ENCODE data around the gene TUBB4A. TPM values are rescaled to one million over a fixed set of nuclear protein-coding genes. Genes with fewer than 3 reads are reported as not detected.

The TUBB4A gene
- total and polyA plus RNA-seq, 8 donors, result 0.76 to 3.9 (median 0.89) TPM; not detected in 3

DNA sequence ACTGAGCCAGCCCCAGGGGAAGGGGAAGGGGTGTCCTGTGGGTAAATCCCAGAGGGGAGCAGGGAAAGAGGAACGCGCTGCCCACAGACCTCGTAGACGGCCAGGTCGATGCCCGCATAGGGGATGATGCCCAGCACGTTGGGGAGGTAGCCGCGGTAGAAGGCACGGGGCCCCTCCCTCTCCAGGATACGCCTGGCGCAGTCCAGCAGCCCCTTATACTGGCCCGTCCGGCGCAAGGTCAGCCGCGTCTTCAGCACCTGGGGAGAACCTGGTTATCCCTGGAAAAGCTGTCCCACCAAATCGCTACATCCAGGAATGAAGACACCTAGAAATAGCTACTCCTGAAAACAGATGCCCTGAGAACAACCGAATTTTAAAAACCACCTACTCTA is 49.9 kb downstream of the TUBB4A start:
- H3K36me3 ChIP-seq, result peaks cover 8 to 83% (median 67%) of the 10 kb centered on the region in 4 donors
- H3K9me3 ChIP-seq, result peaks cover 4 to 17% (median 13%) of the 10 kb centered on the region in 4 donors
- no peak overlapping the region for H3K27ac ChIP-seq
- 94 to 97% (median 96%) methylated on average over 19 of the region's 19 CpGs for WGBS, 5 donors
- TF ChIP-seq EP300 (IDR thresholded peaks at IDR 0.05) (no peak), POLR2AphosphoS5 (IDR thresholded peaks at IDR 0.05) (no peak), POLR2A (IDR thresholded peaks at IDR 0.05) (no peak)
- TF ChIP-seq, protein P1, sequence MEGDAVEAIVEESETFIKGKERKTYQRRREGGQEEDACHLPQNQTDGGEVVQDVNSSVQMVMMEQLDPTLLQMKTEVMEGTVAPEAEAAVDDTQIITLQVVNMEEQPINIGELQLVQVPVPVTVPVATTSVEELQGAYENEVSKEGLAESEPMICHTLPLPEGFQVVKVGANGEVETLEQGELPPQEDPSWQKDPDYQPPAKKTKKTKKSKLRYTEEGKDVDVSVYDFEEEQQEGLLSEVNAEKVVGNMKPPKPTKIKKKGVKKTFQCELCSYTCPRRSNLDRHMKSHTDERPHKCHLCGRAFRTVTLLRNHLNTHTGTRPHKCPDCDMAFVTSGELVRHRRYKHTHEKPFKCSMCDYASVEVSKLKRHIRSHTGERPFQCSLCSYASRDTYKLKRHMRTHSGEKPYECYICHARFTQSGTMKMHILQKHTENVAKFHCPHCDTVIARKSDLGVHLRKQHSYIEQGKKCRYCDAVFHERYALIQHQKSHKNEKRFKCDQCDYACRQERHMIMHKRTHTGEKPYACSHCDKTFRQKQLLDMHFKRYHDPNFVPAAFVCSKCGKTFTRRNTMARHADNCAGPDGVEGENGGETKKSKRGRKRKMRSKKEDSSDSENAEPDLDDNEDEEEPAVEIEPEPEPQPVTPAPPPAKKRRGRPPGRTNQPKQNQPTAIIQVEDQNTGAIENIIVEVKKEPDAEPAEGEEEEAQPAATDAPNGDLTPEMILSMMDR (IDR thresholded peaks at IDR 0.05), result no peak
- no peaks in the 10 kb centered on the region for H3K4me1 ChIP-seq
- DNase-seq, result no peak
- no peak overlapping the region for H3K4me3 ChIP-seq
- intact Hi-C loops (cut with DNase I; ENCODE audit: low total_unique reads), result no loop called here
- H3K27me3 ChIP-seq, result no peaks in the 10 kb centered on the region

DNA sequence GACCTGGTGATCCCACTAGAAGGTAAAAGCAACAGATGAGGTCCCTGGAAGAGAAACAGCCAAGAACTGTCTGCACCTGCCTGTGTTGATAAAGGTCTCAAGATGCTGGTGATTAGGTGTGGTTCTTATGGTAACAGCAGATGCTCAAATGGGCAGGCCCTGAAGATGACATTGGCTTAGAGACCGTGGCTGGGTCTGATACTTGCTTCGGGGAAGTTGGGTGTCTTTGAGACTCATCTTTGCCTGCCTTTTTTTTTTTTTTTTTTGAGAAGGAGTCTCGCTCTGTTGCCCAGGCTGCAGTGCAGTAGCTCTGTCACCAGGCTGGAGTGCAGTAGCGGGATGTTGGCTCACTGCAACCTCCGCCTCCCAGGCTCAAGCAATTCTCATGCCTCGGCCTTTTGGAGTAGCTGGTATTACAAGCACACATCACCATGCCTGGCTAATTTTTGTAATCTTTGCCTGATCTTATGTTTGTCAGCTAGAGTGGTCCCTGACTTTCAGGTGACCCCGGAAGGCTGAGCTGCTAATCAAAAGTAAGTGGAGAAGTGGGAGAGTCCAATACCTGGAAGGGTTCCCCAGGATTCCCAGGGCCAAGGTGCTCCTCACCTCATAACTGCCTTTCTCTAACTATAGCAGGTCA is 50.4 kb downstream of the TUBB4A start:
- H3K27me3 ChIP-seq, result no peaks in the 10 kb centered on the region
- peaks cover 8 to 85% (median 70%) of the 10 kb centered on the region in 4 donors for H3K36me3 ChIP-seq
- intact Hi-C loops (cut with DNase I; ENCODE audit: low total_unique reads), result no loop called here
- no peak overlapping the region for H3K4me3 ChIP-seq
- H3K27ac ChIP-seq, result no peak overlapping the region
- WGBS, 5 donors, result 88 to 96% (median 92%) methylated on average over 7 of the region's 7 CpGs
- H3K9me3 ChIP-seq, result peaks cover 4 to 17% (median 13%) of the 10 kb centered on the region in 4 donors
- H3K4me1 ChIP-seq, result no peaks in the 10 kb centered on the region
- no peak for TF ChIP-seq POLR2A (IDR thresholded peaks at IDR 0.05)
- TF ChIP-seq, protein P1 (IDR thresholded peaks at IDR 0.05), result no peak
- no peak for TF ChIP-seq POLR2AphosphoS5 (IDR thresholded peaks at IDR 0.05)
- no peak for DNase-seq

DNA sequence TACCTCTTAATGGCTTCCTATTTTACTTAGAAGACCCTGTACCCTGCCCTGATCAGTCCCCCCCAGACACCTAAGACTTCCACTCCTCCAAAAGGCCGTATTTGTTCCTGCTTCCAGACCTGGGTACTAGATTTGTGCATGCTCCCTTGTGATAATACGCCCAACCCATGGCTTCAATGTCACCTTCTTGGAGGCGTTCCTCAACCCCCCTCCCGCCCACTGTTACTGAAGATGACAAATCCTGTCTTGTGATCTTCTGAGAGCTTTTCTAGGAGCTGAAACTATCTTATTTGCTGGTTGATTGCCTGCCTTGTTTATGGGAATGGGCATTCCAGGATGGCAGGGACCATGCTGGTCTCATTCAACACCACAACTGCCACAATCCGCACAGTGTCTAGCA is 51.9 kb downstream of the TUBB4A start:
- Histone ChIP-seq H3K4me3 (no peak overlapping the region), H3K27me3 (no peaks in the 10 kb centered on the region), H3K4me1 (no peaks in the 10 kb centered on the region), H3K9me3 (peaks cover 4 to 24% (median 13%) of the 10 kb centered on the region in 4 donors), H3K36me3 (peaks cover 10 to 85% (median 66%) of the 10 kb centered on the region in 4 donors), H3K27ac (no peak overlapping the region)
- DNase-seq, result no peak
- intact Hi-C loops (cut with DNase I; ENCODE audit: low total_unique reads), result no loop called here
- WGBS, 5 donors, result 95 to 97% (median 96%) methylated on average over 5 of the region's 5 CpGs
- TF ChIP-seq POLR2AphosphoS5 (IDR thresholded peaks at IDR 0.05) (no peak), EP300 (IDR thresholded peaks at IDR 0.05) (no peak), POLR2A (IDR thresholded peaks at IDR 0.05) (no peak)
- TF ChIP-seq, protein P1 (IDR thresholded peaks at IDR 0.05), result no peak

DNA sequence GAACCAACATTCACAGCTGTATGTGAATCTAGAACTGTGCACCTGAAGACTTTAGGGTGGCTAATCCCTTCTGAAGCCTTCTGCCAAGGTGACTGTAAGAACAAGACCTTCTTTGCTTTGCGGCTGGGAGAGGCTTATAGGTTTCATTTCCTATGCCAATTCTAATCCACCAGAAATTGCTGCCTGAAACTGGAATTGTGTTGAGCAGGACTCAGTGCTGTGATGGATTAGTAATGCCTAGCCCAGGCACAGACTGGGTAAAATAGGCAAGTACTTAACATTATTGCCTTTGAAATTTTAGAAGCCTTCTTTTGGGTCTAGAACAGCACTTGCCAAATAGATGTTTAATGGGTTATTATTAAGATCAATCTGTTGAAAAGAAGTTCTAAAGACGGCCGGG is 54.1 kb downstream of the TUBB4A start:
- TF ChIP-seq POLR2AphosphoS5 (IDR thresholded peaks at IDR 0.05) (no peak), EP300 (IDR thresholded peaks at IDR 0.05) (no peak), POLR2A (IDR thresholded peaks at IDR 0.05) (no peak)
- TF ChIP-seq, protein P1 (IDR thresholded peaks at IDR 0.05), result no peak
- Histone ChIP-seq H3K27ac (no peak overlapping the region), H3K4me1 (no peaks in the 10 kb centered on the region), H3K4me3 (no peak overlapping the region), H3K9me3 (peaks cover 0 to 7% (median 0%) of the 10 kb centered on the region in 4 donors), H3K36me3 (peaks cover 2 to 85% (median 57%) of the 10 kb centered on the region in 4 donors), H3K27me3 (no peaks in the 10 kb centered on the region)
- DNase-seq, result no peak
- intact Hi-C loops (cut with DNase I; ENCODE audit: low total_unique reads), result no loop called here
- WGBS, 5 donors, result 85 to 97% (median 90%) methylated on average over 3 of the region's 3 CpGs
